PFSK-1 (cell line): ENCODE measurements around the gene CYP27C1.

ENCODE experiments used
- FOXP2 ChIP-seq: optimal IDR thresholded peaks from 2 replicates; pipeline ENCODE3; 2011; ENCODE audit warnings: borderline replicate concordance, control low read depth, inconsistent platforms; ENCODE audit not compliant: insufficient read depth; ENCODE audit errors: extremely low read length, extremely low read depth
- POLR2AphosphoS5 ChIP-seq: IDR thresholded peaks from 2 replicates; pipeline ENCODE4 v1.6.1; 2012; ENCODE audit warnings: low read depth, mild to moderate bottlenecking, control low read depth, low read length, moderate library complexity
- SIN3A ChIP-seq: IDR thresholded peaks from 2 replicates; pipeline ENCODE4 v1.6.1; 2012; ENCODE audit warnings: mild to moderate bottlenecking, low read length, moderate library complexity, borderline replicate concordance; ENCODE audit not compliant: insufficient read depth
- TAF1 ChIP-seq: IDR thresholded peaks from 2 replicates; pipeline ENCODE4 v1.6.1; 2012; ENCODE audit warnings: low read length, control low read depth, borderline replicate concordance; ENCODE audit not compliant: insufficient read depth
- TF ChIP-seq, protein P1 (sequence below), 2 experiments: IDR thresholded peaks; 2 replicates each; pipeline versions ENCODE4 v1.6.1 to v1.8.0; 2011 to 2012; ENCODE audit warnings: low read depth in 2 of 2, low read length in 2 of 2, control low read depth in 1 of 2, inconsistent platforms in 1 of 2, mild to moderate bottlenecking in 1 of 2, moderate library complexity in 1 of 2; ENCODE audit not compliant: insufficient read depth in 1 of 2

DNA sequence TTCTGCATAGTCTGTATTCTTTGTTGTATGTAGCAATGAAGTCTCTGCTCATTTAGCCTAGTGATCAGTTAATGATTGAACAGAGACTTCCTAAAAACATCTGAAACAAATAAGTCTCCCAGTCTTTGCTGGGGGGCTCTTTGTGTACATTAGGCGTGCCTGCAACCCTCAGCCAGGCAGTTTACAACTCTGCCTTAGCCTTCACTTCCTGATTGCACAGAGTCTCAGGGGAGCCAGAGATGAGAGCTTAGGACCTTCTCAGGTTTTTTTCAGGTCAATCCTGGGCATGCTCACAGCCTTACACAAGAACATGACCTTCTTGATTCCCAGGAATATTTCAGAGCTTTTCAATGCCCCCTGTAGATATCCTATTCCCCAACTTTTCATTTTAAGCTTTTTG, 69.1 kb downstream of the CYP27C1 start:
- TF ChIP-seq POLR2AphosphoS5 (no peak), TAF1 (no peak), SIN3A (no peak), FOXP2 (no peak)
- TF ChIP-seq, protein P1, sequence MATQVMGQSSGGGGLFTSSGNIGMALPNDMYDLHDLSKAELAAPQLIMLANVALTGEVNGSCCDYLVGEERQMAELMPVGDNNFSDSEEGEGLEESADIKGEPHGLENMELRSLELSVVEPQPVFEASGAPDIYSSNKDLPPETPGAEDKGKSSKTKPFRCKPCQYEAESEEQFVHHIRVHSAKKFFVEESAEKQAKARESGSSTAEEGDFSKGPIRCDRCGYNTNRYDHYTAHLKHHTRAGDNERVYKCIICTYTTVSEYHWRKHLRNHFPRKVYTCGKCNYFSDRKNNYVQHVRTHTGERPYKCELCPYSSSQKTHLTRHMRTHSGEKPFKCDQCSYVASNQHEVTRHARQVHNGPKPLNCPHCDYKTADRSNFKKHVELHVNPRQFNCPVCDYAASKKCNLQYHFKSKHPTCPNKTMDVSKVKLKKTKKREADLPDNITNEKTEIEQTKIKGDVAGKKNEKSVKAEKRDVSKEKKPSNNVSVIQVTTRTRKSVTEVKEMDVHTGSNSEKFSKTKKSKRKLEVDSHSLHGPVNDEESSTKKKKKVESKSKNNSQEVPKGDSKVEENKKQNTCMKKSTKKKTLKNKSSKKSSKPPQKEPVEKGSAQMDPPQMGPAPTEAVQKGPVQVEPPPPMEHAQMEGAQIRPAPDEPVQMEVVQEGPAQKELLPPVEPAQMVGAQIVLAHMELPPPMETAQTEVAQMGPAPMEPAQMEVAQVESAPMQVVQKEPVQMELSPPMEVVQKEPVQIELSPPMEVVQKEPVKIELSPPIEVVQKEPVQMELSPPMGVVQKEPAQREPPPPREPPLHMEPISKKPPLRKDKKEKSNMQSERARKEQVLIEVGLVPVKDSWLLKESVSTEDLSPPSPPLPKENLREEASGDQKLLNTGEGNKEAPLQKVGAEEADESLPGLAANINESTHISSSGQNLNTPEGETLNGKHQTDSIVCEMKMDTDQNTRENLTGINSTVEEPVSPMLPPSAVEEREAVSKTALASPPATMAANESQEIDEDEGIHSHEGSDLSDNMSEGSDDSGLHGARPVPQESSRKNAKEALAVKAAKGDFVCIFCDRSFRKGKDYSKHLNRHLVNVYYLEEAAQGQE (IDR thresholded peaks at IDR 0.05; ENCODE audit: insufficient read depth in 1 of 2, low read depth in 2 of 2, low read length in 2 of 2) = no peak
